Measurements from ENCODE around the gene TBC1D30.

DNA sequence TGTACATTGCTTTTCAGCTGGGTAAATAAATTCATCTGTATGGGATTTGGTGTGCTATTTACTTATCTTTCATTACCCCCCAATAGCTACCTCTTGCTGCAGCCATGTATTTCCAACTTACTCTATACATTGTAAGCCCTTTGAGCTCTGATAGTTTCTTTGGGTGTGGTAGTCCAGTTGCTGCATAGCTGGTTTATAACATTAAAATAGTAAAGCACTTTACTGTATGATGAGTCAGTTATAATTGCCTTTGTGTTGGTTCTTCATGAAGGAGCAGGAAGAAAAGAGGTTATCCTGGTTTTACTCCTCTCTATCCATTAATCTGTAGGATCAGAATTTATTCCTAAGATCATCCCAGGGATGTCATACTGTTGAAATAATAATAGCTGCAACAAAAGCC is 15.7 kb downstream of the TBC1D30 start:
- TF ChIP-seq, protein P1, sequence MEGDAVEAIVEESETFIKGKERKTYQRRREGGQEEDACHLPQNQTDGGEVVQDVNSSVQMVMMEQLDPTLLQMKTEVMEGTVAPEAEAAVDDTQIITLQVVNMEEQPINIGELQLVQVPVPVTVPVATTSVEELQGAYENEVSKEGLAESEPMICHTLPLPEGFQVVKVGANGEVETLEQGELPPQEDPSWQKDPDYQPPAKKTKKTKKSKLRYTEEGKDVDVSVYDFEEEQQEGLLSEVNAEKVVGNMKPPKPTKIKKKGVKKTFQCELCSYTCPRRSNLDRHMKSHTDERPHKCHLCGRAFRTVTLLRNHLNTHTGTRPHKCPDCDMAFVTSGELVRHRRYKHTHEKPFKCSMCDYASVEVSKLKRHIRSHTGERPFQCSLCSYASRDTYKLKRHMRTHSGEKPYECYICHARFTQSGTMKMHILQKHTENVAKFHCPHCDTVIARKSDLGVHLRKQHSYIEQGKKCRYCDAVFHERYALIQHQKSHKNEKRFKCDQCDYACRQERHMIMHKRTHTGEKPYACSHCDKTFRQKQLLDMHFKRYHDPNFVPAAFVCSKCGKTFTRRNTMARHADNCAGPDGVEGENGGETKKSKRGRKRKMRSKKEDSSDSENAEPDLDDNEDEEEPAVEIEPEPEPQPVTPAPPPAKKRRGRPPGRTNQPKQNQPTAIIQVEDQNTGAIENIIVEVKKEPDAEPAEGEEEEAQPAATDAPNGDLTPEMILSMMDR (IDR thresholded peaks at IDR 0.05) = no peak
- no peak for TF ChIP-seq POLR2A (IDR thresholded peaks at IDR 0.05)
